ENCODE measurements around the gene PRKAR2B.

PRKAR2B gene

DNA sequence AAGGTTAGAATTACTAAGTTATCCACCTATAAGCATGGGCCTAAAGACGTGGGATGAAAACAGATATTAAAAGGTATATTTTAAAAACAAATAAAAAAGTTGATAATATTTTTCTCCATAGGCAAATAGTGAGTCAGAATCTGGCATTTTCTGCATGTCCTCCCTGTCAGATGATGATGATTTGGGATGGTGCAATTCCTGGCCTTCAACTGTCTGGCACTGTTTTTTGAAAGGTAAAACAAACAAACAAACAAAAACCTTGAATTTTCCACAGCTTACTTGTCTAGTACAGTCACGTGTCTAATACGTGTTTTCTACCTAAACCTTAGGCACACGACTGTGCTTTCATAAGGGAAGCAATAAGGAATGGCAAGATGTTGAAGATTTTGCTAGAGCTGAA, 141.7 kb downstream of the PRKAR2B start:
- DNase-seq (ENCODE audit: low read depth) = no peak

DNA sequence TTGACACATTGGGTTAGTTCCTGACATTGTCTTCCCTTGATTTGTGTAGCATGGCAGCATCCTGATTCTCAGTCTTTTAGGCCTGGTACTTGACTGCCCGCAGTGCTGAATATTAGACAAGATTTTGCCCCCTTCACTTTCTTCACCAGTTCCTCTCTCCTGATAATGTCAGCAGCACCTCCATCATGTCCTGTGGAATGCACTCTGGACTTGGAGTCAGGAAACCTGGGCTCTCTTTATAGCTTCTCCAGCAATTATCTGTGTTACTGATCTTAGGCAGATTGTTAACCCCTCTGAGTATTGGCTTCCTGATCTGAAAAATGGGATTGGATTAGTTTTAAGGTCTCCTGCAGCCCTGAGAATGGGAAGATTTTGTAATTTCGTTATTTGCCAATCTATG, 143.3 kb downstream of the PRKAR2B start:
- DNase-seq (ENCODE audit: low read depth) = no peak

DNA sequence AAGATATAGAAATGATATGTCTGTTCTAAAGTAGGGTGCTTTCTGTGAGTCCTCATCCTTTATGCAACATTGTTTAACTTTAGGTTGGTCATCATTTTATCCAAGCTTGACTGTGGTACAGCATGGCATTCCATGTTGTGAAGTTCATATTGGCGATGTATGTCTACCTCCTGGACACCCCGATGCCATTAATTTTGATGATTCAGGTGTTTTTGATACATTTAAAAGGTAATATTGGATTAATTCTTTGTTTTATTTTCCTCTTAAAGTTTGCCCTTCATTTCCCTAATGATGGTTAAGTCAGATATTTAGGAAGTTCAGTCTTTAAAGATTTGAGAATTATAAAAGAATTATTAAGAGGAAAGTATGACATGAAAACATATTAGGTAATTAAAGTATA, 145.6 kb downstream of the PRKAR2B start:
- no peak for DNase-seq (ENCODE audit: low read depth)

DNA sequence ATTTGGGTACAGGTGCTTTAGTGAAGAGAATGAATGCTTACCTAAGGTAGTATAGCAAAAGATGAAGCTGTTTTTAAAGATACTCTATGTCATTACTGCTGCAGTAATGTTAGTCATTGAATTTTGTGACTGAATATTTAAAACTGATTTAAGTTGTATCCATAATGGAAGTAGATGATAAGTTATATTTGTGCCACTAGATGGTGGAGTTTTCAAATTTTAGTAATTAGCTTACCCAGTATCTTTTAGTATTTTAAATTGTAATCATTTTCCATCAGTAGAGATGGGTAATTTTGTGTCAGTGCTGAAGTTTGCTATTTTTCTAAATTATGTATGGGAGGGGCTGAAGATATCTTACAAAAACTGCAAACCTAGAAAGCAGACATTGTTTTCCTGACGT, 149.5 kb downstream of the PRKAR2B start:
- DNase-seq (ENCODE audit: low read depth) = no peak

DNA sequence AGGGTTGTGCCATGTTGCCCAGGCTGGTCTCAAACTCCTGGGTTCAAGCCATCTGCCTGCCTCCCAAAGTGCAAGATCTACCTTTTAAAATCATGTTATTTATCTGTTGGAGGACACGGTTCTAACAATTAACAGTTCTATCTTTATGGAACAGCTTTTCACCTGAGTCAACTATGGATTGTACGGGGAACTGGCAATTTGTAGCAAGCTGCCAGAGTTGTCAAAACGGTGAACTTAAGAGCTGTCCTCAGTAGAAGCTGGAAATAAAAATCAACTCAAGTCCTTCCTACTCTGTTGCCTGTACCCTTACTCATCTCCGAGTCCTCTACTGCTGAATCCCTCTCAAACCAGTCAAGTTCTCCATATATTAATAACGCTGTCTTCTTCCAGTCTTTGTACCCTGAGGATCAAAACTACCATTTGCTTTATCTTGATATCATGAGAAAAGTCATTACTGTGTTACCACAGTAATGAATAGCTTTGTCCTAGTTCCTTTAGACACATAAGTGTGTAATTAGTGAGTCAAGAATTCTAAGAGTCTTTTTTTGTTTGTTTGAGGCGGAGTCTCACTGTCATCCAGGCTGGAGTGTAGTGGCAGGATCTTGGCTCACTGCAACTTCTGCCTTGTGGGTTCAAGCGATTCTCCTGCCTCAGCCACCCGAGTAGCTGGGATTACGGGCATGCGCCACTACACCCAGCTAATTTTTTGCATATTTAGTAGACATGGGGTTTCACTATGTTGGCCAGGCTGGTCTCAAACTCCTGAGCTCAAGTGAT, 152.5 kb downstream of the PRKAR2B start:
- no peak for DNase-seq (ENCODE audit: low read depth)

DNA sequence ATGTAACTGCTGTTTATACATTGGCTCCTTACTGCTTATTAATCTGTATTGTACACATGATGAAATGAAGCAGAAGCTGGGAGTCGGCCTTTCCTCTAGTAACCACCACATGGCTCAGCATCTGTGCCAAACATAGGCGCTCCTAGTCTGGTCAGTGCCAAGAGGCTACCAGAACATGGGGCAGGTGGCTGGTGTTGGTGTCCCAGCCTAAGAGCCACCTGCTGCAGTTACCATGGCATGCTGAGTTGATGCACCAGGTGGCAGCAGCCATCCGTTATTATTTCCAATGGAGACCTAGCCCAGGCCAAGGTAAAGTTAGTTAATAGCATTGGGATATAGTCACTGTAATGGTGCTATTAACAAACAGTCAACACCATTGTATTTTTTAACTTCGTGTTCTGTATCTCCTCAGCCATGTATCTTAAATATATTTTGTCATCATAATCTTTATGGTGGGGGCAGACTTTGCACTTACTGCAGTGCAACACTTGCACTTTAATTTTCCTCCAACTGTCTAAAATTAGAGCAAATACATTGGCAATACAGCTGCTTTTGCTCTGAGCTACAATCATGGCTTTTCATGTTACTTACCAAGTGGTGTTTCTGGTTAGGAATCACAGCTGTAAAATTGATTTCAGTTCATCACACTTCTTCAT, 157.4 kb downstream of the PRKAR2B start:
- DNase-seq (ENCODE audit: low read depth) = no peak

DNA sequence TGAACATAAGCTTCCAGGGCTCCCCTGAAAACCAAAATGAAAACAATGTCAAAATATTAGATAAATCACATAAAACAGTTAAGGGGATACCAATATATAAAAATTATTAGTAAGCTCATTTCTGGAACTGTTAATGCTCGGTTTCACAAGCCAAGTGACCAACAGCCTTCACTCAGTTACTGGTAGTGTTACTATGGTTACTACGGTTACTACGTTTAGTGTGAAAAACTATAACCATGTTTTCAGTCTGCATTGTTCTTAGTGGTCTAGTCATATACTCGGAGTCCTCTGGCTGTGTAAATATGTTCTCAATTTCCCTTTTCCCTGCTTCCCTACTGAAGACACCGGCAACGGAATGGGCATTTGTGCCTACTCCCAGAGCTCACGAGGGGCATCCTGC, 159.1 kb downstream of the PRKAR2B start:
- no peak for DNase-seq (ENCODE audit: low read depth)

DNA sequence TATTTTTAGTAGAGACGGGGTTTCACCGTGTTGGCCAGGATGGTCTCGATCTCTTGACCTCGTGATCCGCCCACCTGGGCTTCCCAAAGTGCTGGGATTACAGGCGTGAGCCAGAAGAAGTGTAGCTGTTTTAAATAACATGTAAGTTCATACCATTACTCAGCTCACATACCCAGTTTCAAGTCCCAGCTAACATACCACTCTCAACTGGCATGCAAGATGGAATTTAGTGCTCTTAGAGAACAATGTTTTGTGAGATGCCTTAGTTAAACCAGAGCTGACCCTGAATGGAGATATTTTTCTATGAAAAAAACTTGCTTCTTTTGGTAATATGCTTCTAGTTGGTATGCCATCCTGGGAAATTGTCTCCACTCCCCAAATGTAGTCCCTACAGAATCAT, 161.6 kb downstream of the PRKAR2B start:
- no peak for DNase-seq (ENCODE audit: low read depth)

DNA sequence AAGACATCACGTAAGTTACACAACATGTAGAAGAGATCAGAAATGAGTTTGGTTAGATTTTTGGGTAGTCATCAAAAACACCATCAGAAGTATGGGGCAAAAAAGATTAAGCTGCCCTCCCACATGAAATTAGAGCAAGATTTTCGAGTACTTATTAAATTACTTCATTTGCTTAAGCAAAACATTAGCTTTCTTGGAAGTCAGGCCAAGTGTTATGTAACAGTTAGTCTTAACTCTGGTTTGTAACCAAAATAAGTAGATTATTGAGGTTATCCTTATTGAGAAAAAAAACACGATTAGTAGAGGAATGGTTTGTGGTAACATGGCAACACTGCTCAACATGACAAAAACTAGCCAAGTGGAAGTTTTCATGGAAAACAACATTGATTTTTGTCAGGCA, 162.2 kb downstream of the PRKAR2B start:
- DNase-seq (ENCODE audit: low read depth) = no peak

DNA sequence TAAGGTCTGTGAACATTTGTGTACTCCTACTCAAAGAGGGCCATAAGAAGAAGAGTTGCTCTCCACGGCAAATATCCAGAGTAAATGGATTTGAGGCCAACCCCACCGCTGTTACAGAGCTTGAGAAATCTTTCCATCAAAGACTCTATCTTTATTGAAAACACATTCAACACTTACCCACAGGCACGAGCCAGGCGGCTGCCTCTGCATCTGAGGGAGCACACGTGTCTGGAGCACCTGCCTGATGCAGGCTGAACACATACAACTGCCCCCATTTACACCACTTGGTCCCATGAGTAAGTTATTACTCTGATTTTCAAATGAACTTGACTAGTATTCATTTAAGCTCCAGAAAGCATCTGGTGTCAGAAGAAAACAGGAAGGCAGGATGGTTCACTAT, 163.0 kb downstream of the PRKAR2B start:
- DNase-seq (ENCODE audit: low read depth) = no peak

DNA sequence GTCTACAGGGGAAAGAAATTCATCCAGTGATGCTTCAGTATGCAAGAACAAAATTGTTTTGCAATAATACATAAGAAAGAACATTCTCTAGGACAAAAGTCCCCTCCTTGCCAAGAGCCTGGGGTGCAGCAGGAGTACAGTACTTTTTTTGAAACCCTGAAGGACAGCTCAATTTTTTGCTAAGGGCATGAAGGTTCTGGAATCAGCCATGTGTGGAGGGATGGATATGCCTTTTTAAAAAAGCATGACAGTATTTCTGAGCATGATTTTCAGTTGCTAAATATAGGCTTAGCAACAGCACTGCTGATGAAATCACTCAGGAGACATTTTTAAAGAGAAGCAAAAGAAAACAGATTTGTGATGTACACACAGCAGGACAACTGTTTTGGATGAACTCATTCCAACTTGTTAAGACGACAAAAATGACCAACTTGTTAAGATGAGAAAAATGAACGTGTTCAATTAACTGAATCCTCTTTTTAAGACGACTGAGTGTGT, 163.6 kb downstream of the PRKAR2B start:
- no peak for DNase-seq (ENCODE audit: low read depth)

DNA sequence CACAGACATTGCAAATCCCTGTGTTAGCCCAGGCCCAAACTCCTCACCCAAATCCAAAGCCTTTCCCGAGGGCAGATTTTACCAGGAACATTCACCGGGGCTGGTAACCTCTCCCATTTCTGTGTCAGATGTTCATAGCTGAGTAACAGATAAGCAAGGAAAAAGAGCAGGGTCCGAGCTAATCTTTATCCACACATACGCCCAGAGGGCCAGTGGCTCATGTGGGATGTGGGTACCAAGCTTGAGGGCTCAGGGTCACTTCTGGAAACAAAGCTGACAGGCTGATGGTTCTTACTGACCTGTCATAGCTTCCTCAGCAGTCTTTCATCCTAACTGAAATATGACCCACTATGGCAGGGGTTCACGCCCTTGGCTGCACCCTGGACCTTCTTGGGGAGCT, 164.1 kb downstream of the PRKAR2B start:
- DNase-seq (ENCODE audit: low read depth) = no peak

DNA sequence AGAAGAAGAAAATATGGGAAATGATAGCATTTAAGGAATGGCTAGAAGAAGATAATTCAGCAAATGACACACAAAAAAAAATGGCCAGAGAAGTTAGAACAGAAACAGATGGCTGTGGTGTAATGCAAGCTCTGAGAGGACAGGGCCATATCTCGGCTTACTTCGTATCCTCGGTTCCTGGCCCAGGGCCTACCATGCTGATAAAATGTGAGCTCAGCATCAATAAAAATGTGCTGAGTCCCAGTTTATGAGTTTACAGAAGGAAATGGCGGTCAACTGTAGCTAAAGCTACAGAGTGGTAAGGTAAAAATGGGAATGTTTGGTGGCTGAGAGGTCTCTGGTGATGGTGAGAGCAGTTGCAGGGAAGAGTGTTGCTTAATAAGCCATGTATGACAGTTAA, 165.1 kb downstream of the PRKAR2B start:
- DNase-seq (ENCODE audit: low read depth) = no peak

DNA sequence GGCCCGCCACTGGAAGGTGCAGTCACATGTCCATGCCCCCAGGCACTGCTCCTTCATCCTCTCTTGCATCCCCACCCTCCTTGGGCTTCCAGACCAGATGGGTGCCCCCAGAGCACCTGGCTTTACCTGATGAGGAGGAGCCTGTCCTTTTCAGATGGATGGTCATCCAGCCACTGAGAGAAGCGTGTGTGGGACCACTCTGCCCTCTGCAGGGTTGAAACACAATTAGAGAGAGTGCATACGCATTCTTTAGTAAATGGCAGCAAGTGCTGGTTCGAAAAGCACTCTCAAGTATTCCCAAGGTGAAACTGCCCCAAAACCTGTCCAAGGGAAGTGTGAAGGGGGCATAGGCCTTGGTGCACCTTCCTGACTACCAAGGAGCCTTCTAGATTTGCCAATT, 165.9 kb downstream of the PRKAR2B start:
- no peak for DNase-seq (ENCODE audit: low read depth)
